Stimulated activated CD8-positive, alpha-beta memory T cell treated with anti-CD3 and anti-CD28 coated beads, Interleukin-12 subunit alpha, Interleukin-12 subunit beta, amount 100 ng/mL, for 24 hours (primary cell): Measurements from ENCODE around the gene RNF166.

Source experiments
- DNase-seq: peaks from one replicate; pipeline ENCODE4 v3.0.0-alpha.2; 2020; ENCODE audit errors: extremely low read depth

RNF166 gene

DNA sequence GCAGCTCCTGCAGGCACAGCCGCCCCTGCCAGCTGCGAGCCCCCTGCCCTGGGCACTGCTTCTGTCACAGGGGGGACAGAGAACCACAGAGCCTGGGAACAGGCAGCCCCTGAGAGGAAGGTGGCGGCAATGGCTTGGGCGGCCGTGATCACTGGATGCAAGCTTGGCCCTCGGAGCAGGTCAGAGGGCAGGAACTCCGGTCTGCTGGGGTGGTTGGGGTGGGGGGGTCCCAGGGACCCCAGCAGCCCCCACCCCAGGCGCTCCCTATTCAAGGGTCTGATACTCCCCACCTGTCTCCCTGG lies 53.5 kb downstream of the RNF166 start:
- no peak for DNase-seq

GRCh38 chr16:88651989-88652761 lies 54.0 kb downstream of the RNF166 start:
- DNase-seq, result no peak

DNA sequence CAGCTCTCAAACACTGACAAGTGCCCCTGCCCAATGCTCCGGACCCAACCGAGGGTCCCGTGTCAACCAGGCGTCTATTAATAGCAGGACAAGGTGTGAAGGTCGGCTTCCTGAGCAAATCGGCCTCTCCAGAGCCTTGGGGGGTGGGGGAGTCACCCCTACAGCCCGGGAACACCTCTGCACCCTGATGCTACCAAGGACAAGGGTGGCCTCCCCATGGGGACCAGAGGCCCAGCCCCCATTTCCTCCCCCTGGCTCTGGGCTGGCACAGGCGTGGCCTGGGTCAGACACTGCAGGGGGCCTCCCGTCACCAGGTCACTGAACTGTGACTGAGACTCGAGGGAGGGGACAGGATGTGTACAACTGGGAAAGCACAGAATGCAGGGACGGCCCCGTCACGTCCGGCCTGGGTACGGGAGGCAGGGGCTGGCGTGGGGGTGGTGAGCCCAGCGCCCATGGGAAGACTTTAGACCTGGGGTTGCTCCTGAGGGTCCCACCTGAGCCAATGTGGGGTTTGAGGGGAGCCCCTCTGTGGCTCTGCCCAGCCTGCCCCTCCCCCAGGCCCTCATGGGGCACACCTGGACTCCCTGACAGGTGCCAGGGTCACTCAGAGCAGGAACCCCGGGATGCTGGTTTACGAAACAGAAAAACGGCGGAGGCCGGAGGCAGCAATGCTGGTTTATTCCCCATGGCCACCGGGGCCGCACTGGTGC lies 54.8 kb downstream of the RNF166 start:
- DNase-seq, result peak; percentile 66

DNA sequence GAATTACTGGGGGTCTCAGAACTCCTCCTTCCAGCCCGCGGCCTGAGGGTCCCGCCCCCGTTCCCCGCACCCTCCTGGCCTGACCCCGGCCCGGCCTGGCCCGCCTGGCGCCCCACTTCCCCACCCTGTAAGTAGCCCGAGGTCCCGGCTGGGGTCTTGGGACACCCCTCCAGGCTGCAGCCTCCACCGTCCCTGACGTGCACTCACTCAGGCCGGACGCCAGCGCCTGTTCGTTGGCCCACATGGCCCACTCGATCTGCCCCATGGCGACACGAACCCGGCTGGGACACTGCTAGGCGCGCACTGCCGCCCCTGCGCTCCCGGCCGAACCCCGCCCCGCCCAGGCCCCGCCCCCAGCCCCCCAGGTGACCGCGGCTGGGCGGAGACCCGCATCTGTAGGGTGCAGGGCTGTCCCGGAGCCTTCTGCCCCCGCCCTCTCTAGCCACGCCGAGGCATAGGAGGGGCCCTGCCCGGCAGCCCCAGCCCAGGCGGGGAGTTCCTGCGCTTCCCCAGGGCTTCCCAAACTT lies 55.4 kb downstream of the RNF166 start, which contains the start of gene CYBA:
TSS of gene CYBA (minus strand) at position 305 of the 527 bp plus-strand sequence. CDS start at position 265, 40 bp downstream.
- DNase-seq, result peak; percentile 57

DNA sequence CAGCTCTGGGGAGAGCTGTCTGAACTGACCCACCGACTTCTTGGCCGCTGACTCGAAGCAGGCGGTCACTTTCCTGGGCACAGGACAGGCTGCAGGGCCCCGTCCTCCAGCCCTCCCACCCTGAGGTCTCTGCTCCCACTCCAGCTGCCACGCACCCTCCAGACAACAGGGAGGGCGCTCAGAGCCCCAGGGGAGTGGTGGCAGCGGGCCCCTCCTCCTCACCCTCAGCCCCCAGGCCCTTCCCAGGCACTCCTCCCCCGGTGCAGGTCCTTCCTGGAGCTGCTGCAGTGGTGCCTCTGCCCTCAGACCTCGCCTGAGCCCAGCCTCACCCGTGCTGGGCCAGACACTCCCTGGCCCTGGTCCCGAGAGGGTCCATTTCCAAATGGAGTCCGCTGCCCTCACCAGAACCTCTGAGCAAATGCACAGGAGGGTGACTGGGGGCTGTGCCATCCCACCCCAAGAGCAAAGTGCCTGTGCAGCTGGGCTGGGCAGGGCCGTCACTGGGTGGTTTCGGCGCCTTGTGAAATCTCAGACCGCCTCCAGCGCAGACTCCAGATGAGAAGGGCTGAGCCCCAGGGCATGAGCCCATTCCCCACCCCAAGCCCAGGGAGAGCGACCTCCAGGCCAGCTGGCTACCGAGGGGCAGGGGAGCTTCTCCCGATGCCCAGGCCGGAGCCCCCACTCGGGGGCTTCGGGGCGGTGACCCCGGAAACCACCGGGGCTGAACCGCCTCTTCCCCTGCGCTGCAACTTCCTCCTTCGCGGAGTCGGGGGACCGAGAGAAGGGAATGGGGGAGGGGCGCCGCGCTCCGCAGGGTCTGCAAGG lies 56.1 kb downstream of the RNF166 start:
- DNase-seq, result no peak

DNA sequence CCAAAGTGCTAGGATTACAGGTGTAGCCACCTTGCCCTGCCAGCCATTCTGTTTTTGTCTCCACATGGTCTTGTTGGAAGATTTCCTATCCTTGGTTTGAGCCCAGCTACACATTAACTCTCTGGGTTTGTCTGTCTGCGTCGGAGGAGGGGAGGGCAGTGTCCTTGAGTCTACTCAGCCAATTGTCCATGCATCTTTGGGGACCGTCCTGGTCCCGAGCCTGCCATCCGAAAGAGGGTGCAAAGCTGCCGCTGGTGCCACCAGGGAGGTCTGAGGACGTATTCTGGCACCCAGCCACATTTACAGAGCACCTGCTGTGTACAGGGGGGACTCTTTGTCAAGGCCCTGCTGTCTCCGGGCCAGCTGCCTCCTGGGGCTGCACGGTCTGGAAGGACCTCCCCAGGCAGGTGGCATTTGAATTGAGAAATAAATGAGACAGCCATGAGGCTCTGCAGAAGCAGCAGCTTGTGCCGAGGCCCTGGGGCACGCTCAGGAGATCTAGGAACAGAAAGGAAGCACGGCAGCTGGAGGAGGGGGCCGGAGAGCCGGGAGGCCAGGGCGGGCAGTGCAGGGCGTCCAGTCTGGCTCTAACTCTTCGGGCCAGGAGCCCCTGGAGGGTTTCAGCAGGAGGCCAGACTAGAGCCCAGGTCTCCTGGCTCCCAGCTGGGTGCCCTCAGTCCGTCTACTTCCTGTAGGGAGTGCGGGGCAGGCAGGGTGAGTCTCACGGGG lies 56.8 kb downstream of the RNF166 start:
- no peak for DNase-seq

DNA sequence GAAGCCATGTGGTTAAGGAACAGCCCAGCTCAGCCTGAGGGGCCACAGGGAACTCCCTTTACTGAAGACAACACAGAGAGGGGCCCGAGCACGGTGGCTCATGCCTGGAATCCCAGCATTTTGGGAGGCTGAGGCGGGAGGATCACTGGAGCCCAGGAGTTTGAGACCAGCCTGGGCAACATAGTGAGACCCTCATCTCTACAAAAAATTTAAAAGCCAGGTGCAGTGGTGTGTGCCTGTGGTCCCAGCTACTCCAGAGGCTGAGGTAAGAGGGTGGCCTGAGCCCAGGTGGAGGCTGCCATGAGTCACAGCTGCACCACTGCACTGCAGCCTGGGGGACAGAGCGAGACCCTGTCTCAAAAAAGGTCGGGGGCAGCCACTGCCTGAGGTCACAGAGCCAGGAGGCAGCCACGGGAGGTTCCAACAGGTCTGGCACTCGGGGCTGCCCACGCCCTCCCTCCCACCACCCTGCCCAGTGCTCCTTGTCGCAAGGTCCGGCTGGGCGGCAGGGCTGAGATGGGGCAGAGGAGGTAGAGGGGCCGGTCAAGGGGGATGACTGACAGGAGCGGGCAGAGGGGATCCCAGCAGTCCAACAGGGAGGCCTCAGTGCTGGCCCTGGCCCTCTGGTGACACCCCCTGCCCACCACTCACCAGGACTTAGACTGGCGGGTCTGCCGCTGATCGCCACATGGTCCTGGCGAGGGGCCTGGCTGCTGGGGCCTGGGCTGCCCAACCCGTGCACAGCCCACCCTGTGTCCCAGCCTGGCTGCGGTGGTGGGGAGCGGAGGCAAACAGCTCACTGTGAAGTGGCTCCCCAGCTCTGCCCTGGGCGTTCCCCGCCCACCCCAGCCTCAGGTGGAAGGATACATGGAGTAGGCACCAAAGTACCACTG lies 58.8 kb downstream of the RNF166 start:
- no peak for DNase-seq
